Measurements from ENCODE around the gene ABLIM3.

GRCh38 chr5:149100331-149100730 lies 41.0 kb upstream of the ABLIM3 start:
- TF ChIP-seq FOXK2 (IDR thresholded peaks at IDR 0.05), result no peak
- TF ChIP-seq, protein P1, sequence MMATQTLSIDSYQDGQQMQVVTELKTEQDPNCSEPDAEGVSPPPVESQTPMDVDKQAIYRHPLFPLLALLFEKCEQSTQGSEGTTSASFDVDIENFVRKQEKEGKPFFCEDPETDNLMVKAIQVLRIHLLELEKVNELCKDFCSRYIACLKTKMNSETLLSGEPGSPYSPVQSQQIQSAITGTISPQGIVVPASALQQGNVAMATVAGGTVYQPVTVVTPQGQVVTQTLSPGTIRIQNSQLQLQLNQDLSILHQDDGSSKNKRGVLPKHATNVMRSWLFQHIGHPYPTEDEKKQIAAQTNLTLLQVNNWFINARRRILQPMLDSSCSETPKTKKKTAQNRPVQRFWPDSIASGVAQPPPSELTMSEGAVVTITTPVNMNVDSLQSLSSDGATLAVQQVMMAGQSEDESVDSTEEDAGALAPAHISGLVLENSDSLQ (IDR thresholded peaks at IDR 0.05), result no peak
- TF ChIP-seq FOXA1 (IDR thresholded peaks at IDR 0.05), result no peak
- no peak for TF ChIP-seq TARDBP (IDR thresholded peaks at IDR 0.05)
- no peak for TF ChIP-seq BHLHE40 (IDR thresholded peaks at IDR 0.05; ENCODE audit: borderline replicate concordance)
